GM12878 (cell line): Measurements from ENCODE around the gene ABR. TPM values are rescaled to one million over a fixed set of nuclear protein-coding genes. Genes with fewer than 3 reads are reported as not detected.

Experiments
- ESRRA ChIP-seq: IDR thresholded peaks from 2 replicates; pipeline ENCODE4 v1.6.1; 2012; ENCODE audit warnings: mild to moderate bottlenecking, low read length, improper control_type of control experiment
- MEF2A ChIP-seq: IDR thresholded peaks from 2 replicates; pipeline ENCODE4 v1.6.1; 2011; ENCODE audit warnings: low read depth, mild to moderate bottlenecking, low read length, moderate library complexity; ENCODE audit not compliant: insufficient read depth
- MYC ChIP-seq: IDR thresholded peaks from 2 replicates; pipeline ENCODE4 v1.6.1; 2011; ENCODE audit warnings: mild to moderate bottlenecking, low read length, moderate library complexity, inconsistent platforms; ENCODE audit not compliant: insufficient read depth, insufficient replicate concordance, insufficient read length, severe bottlenecking
- PML ChIP-seq: IDR thresholded peaks from 2 replicates; pipeline ENCODE4 v1.6.1; 2012; ENCODE audit warnings: low read length, inconsistent platforms
- PRDM15 ChIP-seq: fragments of 450-650 bp; formaldehyde crosslinking; IDR thresholded peaks from 2 replicates; pipeline ENCODE4 v1.4.0; 2020; ENCODE audit warnings: mild to moderate bottlenecking, moderate library complexity
- ZZZ3 ChIP-seq: IDR thresholded peaks from 2 replicates; pipeline ENCODE4 v1.6.1; 2011; ENCODE audit warnings: low read depth; ENCODE audit not compliant: control insufficient read depth, insufficient read length
- polyA plus RNA-seq, 11 experiments: library from polyadenylated mRNA; depleted of rRNA in 4 of 11; unstranded in 6 of 11; stranded (reverse) in 5 of 11; fragments of >200 nt; fragmentation: Nextera tagmentation in 4 of 11; fragmentation: Illumina TruSeq in 1 of 11; extraction: Ambion mirVana in 4 of 11; extraction: Trizol in 1 of 11; gene quantifications; 1 replicate in 1 of 11; 2 replicates in 10 of 11; pipeline versions ENCODE4 v1.2.1 to v1.2.3, GENCODE V29; 2011 to 2016; ENCODE audit warnings: inconsistent platforms in 2 of 11, missing spikeins in 2 of 11, low read depth in 1 of 11
- total RNA-seq, 4 experiments: library from RNA; depleted of rRNA in 3 of 4; stranded (reverse); fragments of >200 nt in 3 of 4; fragmentation: Illumina TruSeq in 1 of 4; extraction: Trizol in 1 of 4; gene quantifications; 2 replicates each; pipeline versions ENCODE4 v1.2.1 to v1.2.3, GENCODE V29; 2013 to 2021
- TF ChIP-seq, protein P1 (sequence below): fragments of 450-650 bp; formaldehyde crosslinking; IDR thresholded peaks from 2 replicates; pipeline ENCODE4 v1.5.0; 2022; ENCODE audit warnings: mild to moderate bottlenecking, missing genetic modification characterization

The ABR gene
- total and polyA plus RNA-seq, 10 of the 15 experiments (the other 5 are each of a cell fraction or from before 2014, with no cell fraction given): 1.4 to 112 (median 30.0) TPM

DNA sequence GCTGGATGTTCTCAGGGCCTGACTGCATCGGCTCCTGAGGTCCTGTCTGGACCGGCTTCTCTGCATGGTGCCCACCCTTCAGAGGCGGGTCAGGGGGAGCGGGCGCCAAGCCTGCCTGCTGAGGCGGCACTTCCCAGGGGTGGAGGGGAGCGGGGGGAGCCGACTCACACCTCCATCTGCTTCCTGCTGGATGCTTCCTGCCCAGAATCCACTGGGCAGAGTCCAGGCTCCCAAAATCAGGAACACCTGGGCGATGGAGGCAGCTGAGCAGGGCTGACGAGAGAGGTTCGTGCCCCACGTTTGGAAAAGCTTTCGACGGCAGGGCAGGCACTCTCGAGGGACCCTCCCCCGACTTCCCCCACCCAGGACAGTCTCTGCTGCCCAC, 140.7 kb downstream of the ABR start (continued):
- TF ChIP-seq ESRRA (no peak), ZZZ3 (no peak), MEF2A (no peak), MYC (no peak), PRDM15 (no peak), PML (no peak)
- TF ChIP-seq, protein P1, sequence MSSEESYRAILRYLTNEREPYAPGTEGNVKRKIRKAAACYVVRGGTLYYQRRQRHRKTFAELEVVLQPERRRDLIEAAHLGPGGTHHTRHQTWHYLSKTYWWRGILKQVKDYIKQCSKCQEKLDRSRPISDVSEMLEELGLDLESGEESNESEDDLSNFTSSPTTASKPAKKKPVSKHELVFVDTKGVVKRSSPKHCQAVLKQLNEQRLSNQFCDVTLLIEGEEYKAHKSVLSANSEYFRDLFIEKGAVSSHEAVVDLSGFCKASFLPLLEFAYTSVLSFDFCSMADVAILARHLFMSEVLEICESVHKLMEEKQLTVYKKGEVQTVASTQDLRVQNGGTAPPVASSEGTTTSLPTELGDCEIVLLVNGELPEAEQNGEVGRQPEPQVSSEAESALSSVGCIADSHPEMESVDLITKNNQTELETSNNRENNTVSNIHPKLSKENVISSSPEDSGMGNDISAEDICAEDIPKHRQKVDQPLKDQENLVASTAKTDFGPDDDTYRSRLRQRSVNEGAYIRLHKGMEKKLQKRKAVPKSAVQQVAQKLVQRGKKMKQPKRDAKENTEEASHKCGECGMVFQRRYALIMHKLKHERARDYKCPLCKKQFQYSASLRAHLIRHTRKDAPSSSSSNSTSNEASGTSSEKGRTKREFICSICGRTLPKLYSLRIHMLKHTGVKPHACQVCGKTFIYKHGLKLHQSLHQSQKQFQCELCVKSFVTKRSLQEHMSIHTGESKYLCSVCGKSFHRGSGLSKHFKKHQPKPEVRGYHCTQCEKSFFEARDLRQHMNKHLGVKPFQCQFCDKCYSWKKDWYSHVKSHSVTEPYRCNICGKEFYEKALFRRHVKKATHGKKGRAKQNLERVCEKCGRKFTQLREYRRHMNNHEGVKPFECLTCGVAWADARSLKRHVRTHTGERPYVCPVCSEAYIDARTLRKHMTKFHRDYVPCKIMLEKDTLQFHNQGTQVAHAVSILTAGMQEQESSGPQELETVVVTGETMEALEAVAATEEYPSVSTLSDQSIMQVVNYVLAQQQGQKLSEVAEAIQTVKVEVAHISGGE (CRISPR knock-in tag): no peak
